GM18870 (cell line): ENCODE data around the gene GLI1.
A peak's percentile ranks its signal among the peaks of the same experiment; 100 is the strongest.

ENCODE experiments used
- ATAC-seq: cut with Tn5 transposase; IDR thresholded peaks from one replicate; pipeline ENCODE4 v1.9.1; 2021; ENCODE audit warnings: moderate library complexity; ENCODE audit not compliant: unreplicated experiment

GLI1 gene

GRCh38 chr12:57460841-57461275, 1.3 kb downstream of the GLI1 start:
- no peak for ATAC-seq

- no peak for ATAC-seq
Measured at GRCh38 chr12:57461276-57461916, 1.8 kb downstream of the GLI1 start.

DNA sequence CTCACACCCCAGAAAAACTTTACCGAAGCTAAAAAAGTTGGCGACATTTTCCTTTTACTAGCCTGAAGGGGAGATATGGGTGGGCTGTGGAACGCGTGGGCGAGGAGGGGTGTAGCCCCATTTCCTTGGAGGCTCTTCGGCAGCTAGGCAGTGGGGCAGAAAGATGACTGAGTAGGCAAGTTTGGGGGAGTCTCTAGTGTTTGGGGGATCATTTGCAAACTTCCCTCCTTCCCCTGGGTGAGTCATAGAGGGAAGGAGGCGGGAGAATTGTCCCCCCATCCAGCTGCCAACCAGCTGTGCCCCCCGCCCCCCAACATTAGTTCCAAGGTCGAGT, 2.3 kb downstream of the GLI1 start:
- ATAC-seq: no peak

- ATAC-seq: peak; percentile 67
Measured at GRCh38 chr12:57462251-57462911, 2.8 kb downstream of the GLI1 start.

- ATAC-seq: no peak
Measured at GRCh38 chr12:57462912-57463253, 3.3 kb downstream of the GLI1 start.

DNA sequence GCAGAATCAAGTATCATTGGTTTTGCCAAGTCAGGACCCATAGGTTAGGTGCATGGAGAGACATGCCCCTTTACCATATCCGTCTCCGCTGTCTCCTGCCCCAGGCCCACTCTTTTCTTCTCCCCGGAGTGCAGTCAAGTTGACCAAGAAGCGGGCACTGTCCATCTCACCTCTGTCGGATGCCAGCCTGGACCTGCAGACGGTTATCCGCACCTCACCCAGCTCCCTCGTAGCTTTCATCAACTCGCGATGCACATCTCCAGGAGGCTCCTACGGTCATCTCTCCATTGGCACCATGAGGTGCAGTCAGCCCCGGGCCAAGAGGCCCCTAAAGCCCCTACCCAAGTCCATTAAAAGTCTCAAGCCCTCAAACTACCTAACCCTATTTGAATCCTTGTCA, 5.0 kb downstream of the GLI1 start:
- ATAC-seq: no peak

- ATAC-seq: no peak
Measured at GRCh38 chr12:57465030-57465746, 5.6 kb downstream of the GLI1 start.

- no peak for ATAC-seq
Measured at GRCh38 chr12:57465747-57466505, 6.3 kb downstream of the GLI1 start.

DNA sequence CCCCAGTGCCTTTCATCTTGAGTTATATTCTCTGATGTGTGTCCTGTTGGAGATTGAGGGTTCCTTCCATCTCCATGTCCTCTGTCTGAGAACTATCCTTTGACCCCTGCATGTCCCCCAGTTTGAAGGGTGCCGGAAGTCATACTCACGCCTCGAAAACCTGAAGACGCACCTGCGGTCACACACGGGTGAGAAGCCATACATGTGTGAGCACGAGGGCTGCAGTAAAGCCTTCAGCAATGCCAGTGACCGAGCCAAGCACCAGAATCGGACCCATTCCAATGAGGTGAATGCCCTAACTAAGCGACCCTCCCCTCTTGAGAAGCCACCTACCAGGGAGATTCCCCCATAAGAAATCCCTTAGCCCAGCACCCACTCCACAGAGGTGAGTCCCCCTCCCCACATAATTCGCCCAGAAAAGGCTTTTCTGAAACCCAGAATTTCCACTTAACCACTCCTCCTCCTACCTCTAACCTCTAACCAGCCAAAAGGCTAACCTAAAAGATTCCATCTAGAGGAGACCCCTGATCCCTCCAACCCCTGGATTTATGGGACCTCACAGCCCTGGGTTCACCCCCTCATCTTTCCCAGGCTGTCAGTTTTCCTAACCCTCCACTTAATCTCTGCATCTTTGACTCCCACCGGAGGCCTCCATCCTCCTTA, 7.8 kb downstream of the GLI1 start:
- ATAC-seq: no peak

DNA sequence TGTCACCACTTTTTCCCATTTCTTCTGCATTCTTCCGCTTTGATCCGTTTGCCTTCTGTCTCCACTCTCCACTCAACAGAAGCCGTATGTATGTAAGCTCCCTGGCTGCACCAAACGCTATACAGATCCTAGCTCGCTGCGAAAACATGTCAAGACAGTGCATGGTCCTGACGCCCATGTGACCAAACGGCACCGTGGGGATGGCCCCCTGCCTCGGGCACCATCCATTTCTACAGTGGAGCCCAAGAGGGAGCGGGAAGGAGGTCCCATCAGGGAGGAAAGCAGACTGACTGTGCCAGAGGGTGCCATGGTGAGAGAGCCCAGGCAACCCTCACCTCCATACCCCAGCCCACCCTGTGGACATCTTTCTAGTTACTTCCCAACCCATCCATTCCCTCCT, 8.3 kb downstream of the GLI1 start:
- ATAC-seq: no peak

GRCh38 chr12:57469296-57470164, 9.9 kb downstream of the GLI1 start:
- no peak for ATAC-seq

GRCh38 chr12:57470286-57470969, 10.8 kb downstream of the GLI1 start:
- no peak for ATAC-seq

DNA sequence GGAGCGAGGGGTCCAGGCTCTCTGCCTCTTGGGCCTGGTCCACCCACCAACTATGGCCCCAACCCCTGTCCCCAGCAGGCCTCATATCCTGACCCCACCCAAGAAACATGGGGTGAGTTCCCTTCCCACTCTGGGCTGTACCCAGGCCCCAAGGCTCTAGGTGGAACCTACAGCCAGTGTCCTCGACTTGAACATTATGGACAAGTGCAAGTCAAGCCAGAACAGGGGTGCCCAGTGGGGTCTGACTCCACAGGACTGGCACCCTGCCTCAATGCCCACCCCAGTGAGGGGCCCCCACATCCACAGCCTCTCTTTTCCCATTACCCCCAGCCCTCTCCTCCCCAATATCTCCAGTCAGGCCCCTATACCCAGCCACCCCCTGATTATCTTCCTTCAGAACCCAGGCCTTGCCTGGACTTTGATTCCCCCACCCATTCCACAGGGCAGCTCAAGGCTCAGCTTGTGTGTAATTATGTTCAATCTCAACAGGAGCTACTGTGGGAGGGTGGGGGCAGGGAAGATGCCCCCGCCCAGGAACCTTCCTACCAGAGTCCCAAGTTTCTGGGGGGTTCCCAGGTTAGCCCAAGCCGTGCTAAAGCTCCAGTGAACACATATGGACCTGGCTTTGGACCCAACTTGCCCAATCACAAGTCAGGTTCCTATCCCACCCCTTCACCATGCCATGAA, 11.5 kb downstream of the GLI1 start:
- ATAC-seq: no peak

GRCh38 chr12:57471661-57472060, 12.1 kb downstream of the GLI1 start:
- ATAC-seq: no peak

- no peak for ATAC-seq
Measured at GRCh38 chr12:57472391-57472790, 12.8 kb downstream of the GLI1 start.

GRCh38 chr12:57473392-57473791, 13.8 kb downstream of the GLI1 start:
- no peak for ATAC-seq

- no peak for ATAC-seq
Measured at GRCh38 chr12:57473886-57474285, 14.3 kb downstream of the GLI1 start.

DNA sequence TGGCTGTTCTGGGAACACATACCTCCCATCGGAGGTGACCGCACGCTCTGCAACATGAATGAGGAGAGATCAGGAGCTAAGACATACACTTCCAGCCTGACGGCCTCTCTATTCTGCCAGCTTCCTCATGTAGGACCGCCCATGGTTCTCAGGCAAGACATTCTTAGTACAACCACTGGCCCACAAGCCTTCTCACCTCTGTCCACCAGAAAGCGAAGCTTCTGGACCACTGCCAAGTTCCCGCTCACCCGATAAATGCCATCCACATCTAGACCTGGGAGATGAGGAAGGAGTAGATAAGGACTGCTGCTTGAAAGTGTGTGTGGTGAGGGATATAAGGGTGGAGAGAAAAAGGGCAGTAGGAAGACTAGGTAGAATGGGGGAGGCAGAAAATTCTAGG, 14.8 kb downstream of the GLI1 start:
- no peak for ATAC-seq

GRCh38 chr12:57474862-57475261, 15.3 kb downstream of the GLI1 start:
- no peak for ATAC-seq
